ENCODE data around the gene S100Z.
"Not testable (repeated sequence)": the region's sequence is repeated elsewhere in the genome, so short reads cannot be mapped to it uniquely, and the experiment has no call there.

S100Z gene

GRCh38 chr5:76808141-76808691 is 41.6 kb upstream of the S100Z start:
- no peak overlapping the region for H3K27ac ChIP-seq
- TF ChIP-seq CTCF (conservative IDR thresholded peaks at IDR 0.05) = no peak

GRCh38 chr5:76809141-76809540 is 40.7 kb upstream of the S100Z start:
- no peak for TF ChIP-seq CTCF (conservative IDR thresholded peaks at IDR 0.05)
- H3K27ac ChIP-seq = no peak overlapping the region

- no peak for TF ChIP-seq CTCF (conservative IDR thresholded peaks at IDR 0.05)
- H3K27ac ChIP-seq = no peak overlapping the region
These were observed 39.6 kb upstream of the S100Z start for GRCh38 chr5:76810236-76810635.

- no peak overlapping the region for H3K27ac ChIP-seq
These were observed 38.6 kb upstream of the S100Z start for GRCh38 chr5:76811214-76811613.

GRCh38 chr5:76812209-76812608 is 37.6 kb upstream of the S100Z start:
- not testable (repeated sequence) for H3K27ac ChIP-seq

More at GRCh38 chr5:76811214-76811613, 38.6 kb upstream of the S100Z start:
- no peak for TF ChIP-seq CTCF (conservative IDR thresholded peaks at IDR 0.05)

- TF ChIP-seq CTCF (conservative IDR thresholded peaks at IDR 0.05) = no peak
- no peak overlapping the region for H3K27ac ChIP-seq
These were observed 35.7 kb upstream of the S100Z start for GRCh38 chr5:76813982-76814562.

- H3K27ac ChIP-seq = no peak overlapping the region
- no peak for TF ChIP-seq CTCF (conservative IDR thresholded peaks at IDR 0.05)
These were observed 33.5 kb upstream of the S100Z start for GRCh38 chr5:76816110-76816831.

Measured in VCaP (cell line).